Endothelial cell (in vitro differentiated cells): ENCODE results near the gene MPP3. TPM values are rescaled to one million over a fixed set of nuclear protein-coding genes. Genes with fewer than 3 reads are reported as not detected.
"Not testable (repeated sequence)": the region's sequence is repeated elsewhere in the genome, so short reads cannot be mapped to it uniquely, and the experiment has no call there.

Experiments used
- DNase-seq: peaks from one replicate; pipeline ENCODE4 v3.0.0; 2021; ENCODE audit warnings: low spot score
- H3K27ac Mint-ChIP-seq: one replicate; pipeline ENCODE4 v1.8.0; 2021; ENCODE audit warnings: mixed read lengths, inconsistent platforms; ENCODE audit not compliant: unreplicated experiment
- H3K27me3 Mint-ChIP-seq: one replicate; pipeline ENCODE4 v1.8.0; 2021; ENCODE audit warnings: mild to moderate bottlenecking, moderate library complexity, mixed read lengths, inconsistent platforms; ENCODE audit not compliant: unreplicated experiment
- H3K36me3 Mint-ChIP-seq: one replicate; pipeline ENCODE4 v1.8.0; 2021; ENCODE audit warnings: mild to moderate bottlenecking, low read depth, mixed read lengths, inconsistent platforms; ENCODE audit not compliant: unreplicated experiment
- H3K4me1 Mint-ChIP-seq: one replicate; pipeline ENCODE4 v1.8.0; 2021; ENCODE audit warnings: mild to moderate bottlenecking, mixed read lengths, inconsistent platforms; ENCODE audit not compliant: unreplicated experiment
- H3K4me3 Mint-ChIP-seq: one replicate; pipeline ENCODE4 v1.8.0; 2021; ENCODE audit warnings: mild to moderate bottlenecking, mixed read lengths, inconsistent platforms; ENCODE audit not compliant: unreplicated experiment
- H3K9me3 Mint-ChIP-seq: one replicate; pipeline ENCODE4 v1.8.0; 2021; ENCODE audit warnings: mixed read lengths, inconsistent platforms; ENCODE audit not compliant: unreplicated experiment
- total RNA-seq: library from RNA; stranded (reverse); fragmentation: NEBNext Ultra II Directional; extraction: Animal tissue kit (Norgen Biotek cat#: 25700); gene quantifications from one replicate; pipeline ENCODE4 v1.2.1, GENCODE V29; 2021; ENCODE audit not compliant: unreplicated experiment
- TF ChIP-seq, protein P1 (sequence below): fragments of 200-600 bp; sonication (generic); IDR thresholded peaks from one replicate; pipeline ENCODE4 v1.5.0; 2021; ENCODE audit warnings: antibody characterized with exemption; ENCODE audit not compliant: unreplicated experiment

MPP3 gene
- total RNA-seq, 1 donor from 2014 or later: 5.2 TPM

DNA sequence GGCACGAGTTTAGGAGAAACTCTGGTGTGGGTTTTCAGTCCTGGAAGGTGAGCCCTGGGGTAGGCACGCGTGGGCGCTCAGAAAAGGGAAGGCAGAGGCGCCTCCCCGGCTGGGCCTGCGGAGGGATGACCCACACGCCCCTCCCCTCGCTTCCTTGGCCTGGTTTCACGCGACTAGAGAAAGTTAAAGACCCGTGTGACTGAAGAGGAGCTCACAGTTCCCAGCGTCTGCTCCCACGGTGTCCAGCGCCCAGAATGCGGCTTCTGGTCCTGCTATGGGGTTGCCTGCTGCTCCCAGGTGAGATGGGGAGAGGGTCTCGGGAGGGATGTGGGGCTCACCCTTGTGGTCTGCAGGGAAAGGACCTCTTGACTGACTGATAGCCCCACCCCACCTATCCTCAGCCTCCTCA lies 14.0 kb upstream of the MPP3 start, which contains the start of gene CD300LG:
Gene CD300LG (plus strand): TSS at position 214 of the 409 bp plus-strand sequence. CDS start 41 bp downstream, at position 255.
- Mint-ChIP-seq H3K27me3 (peaks cover 7% of the 10 kb centered on the region), H3K36me3 (no peaks in the 10 kb centered on the region), H3K4me1 (peaks cover 8% of the 10 kb centered on the region), H3K27ac (no peak within 1 kb of the TSS), H3K9me3 (no peaks in the 10 kb centered on the region), H3K4me3 (no peak within 1 kb of the TSS)
- no peak for DNase-seq
- TF ChIP-seq, protein P1, sequence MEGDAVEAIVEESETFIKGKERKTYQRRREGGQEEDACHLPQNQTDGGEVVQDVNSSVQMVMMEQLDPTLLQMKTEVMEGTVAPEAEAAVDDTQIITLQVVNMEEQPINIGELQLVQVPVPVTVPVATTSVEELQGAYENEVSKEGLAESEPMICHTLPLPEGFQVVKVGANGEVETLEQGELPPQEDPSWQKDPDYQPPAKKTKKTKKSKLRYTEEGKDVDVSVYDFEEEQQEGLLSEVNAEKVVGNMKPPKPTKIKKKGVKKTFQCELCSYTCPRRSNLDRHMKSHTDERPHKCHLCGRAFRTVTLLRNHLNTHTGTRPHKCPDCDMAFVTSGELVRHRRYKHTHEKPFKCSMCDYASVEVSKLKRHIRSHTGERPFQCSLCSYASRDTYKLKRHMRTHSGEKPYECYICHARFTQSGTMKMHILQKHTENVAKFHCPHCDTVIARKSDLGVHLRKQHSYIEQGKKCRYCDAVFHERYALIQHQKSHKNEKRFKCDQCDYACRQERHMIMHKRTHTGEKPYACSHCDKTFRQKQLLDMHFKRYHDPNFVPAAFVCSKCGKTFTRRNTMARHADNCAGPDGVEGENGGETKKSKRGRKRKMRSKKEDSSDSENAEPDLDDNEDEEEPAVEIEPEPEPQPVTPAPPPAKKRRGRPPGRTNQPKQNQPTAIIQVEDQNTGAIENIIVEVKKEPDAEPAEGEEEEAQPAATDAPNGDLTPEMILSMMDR: no peak

DNA sequence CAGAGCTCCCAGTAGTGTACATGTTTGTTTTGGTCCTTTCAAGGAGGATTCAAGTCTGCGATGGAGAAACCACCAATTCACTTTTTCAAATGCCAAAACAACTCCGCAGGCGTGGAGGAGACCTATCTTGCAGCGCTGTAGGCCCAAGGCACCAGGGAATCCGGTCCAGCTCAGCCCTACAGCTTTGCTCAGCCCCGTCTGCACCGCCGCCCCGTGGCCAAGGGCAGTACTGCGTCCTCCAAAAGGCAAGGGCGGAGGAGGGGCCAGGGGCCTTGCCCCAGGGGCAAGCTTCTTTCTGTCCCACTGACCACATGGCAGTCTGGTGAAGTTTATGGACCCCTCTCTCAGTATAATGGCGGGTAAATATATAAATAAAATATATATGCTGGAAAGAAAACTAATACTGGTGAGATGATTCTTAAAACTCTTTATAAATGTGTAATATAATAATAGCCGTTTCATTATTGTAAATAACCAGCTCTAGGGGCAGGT lies 13.3 kb upstream of the MPP3 start:
- DNase-seq: peak; percentile 96
- peaks cover 7% of the 10 kb centered on the region for H3K4me1 Mint-ChIP-seq
- H3K9me3 Mint-ChIP-seq: no peaks in the 10 kb centered on the region
- H3K27ac Mint-ChIP-seq: no peak overlapping the region
- no peak overlapping the region for H3K4me3 Mint-ChIP-seq
- H3K27me3 Mint-ChIP-seq: peaks cover 6% of the 10 kb centered on the region
- TF ChIP-seq, protein P1: peak; percentile 95
- no peaks in the 10 kb centered on the region for H3K36me3 Mint-ChIP-seq

DNA sequence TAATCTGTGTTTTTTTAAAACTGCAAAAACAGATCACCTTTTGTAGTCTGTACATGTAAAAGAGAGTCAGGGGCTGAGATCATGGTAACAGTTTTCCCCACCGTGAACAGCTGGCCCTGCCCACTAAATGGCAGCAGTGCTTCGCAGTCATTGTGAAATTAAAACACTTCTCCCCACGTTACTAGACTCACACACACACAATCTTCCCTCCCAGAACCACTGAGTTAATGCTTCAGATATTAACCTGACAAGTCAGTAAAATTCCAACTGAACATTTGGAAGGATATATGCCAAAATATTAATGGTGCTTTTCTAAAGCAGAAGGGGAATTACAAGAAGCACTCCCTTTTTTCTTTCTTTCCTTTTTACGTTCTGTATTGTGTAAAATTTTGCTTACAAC lies 12.8 kb upstream of the MPP3 start:
- Mint-ChIP-seq H3K9me3 (no peaks in the 10 kb centered on the region), H3K4me3 (no peak overlapping the region), H3K36me3 (no peaks in the 10 kb centered on the region), H3K27ac (no peak overlapping the region), H3K27me3 (peaks cover 6% of the 10 kb centered on the region), H3K4me1 (peaks cover 6% of the 10 kb centered on the region)
- DNase-seq: no peak
- TF ChIP-seq, protein P1: no peak

DNA sequence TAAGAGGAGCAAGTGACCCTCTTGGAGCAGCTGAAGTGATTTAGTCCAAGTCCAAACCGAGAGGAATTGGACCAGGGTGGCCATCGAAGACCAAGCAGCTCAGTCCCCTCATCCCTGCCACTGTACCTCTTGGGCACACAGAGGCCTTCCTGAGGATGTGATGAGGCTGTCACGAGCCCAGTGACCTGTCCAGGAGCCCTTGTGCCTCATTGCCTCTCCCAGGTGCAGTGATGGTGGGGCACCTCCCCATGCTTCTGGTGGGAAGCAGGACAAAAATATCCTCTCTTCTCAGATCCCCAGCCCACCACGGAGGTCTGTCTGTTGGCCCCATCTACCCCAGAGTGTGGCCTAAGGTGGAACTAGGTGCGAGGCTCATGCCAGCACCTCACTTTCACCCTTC lies 11.3 kb upstream of the MPP3 start:
- H3K27me3 Mint-ChIP-seq: peaks cover 7% of the 10 kb centered on the region
- TF ChIP-seq, protein P1: no peak
- DNase-seq: no peak
- peaks cover 9% of the 10 kb centered on the region for H3K4me1 Mint-ChIP-seq
- H3K9me3 Mint-ChIP-seq: no peaks in the 10 kb centered on the region
- H3K4me3 Mint-ChIP-seq: no peak overlapping the region
- H3K36me3 Mint-ChIP-seq: no peaks in the 10 kb centered on the region
- H3K27ac Mint-ChIP-seq: no peak overlapping the region

DNA sequence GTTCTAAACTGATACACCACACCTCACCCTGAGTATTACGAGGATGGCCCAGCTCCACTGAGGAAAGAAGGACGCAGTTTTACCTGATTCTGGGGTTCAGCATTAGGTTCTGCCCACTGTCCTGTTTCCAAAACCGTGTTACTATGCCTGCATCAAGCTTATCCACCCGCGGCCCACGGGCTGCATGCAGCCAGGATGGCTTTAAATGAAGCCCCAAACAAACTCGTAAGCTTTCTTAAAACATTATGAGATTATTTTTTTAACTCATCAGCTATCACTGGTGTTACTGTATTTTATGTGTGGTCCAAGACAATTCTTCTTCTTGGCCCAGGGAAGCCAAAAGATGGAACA lies 10.0 kb upstream of the MPP3 start:
- Mint-ChIP-seq H3K36me3 (no peaks in the 10 kb centered on the region), H3K9me3 (no peaks in the 10 kb centered on the region), H3K27me3 (peaks cover 7% of the 10 kb centered on the region), H3K4me3 (no peak overlapping the region), H3K27ac (no peak overlapping the region), H3K4me1 (peaks cover 9% of the 10 kb centered on the region)
- no peak for DNase-seq
- TF ChIP-seq, protein P1: no peak

DNA sequence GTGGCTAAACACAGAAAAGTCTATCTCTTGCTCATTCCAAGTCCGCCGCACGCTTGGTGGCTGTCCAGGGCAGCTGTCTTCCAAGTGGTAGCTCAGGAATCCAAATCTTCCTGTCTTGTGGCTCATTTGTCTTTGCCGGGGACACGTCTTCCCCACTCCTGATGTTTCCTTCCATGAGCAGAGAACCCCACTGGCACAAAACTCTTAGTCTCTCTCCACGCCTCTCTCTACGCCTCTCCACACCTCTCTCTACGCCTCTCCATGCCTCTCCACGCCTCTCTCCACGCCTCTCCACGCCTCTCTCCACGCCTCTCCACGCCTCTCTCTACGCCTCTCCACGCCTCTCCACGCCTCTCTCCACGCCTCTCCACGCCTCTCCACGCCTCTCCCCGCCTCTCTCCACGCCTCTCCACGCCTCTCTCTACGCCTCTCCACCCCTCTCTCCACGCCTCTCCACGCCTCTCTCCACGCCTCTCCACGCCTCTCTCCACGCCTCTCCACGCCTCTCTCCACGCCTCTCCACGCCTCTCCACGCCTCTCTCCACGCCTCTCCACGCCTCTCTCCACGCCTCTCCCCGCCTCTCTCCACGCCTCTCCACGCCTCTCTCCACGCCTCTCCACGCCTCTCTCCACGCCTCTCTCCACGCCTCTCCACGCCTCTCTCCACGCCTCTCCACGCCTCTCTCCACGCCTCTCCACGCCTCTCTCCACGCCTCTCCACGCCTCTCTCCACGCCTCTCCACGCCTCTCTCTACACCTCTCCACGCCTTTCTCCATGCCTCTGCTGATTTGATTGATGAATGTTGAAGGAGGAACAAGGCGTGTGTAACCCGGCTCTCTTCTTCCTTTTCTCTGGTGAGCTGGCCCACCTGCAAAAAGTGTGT lies 9.4 kb upstream of the MPP3 start:
- H3K27me3 Mint-ChIP-seq, H3K36me3 Mint-ChIP-seq, H3K4me3 Mint-ChIP-seq, DNase-seq, H3K9me3 Mint-ChIP-seq, H3K4me1 Mint-ChIP-seq, H3K27ac Mint-ChIP-seq: not testable (repeated sequence)
